ENCODE data around the gene C3orf20. TPM values are rescaled to one million over a fixed set of nuclear protein-coding genes. Genes with fewer than 3 reads are reported as not detected.

Gene C3orf20
- polyA plus RNA-seq, 1 donor from 2014 or later: not detected

- Histone ChIP-seq H3K9ac (ENCODE audit: low read length) (no peak overlapping the region), H2AFZ (ENCODE audit: low read depth, low read length) (no peak overlapping the region), H3K9me3 (ENCODE audit: low read length) (no peaks in the 10 kb centered on the region), H3K36me3 (ENCODE audit: insufficient read depth, low read length) (no peaks in the 10 kb centered on the region), H3K27ac (ENCODE audit: low read length) (no peak overlapping the region), H3K9me2 (ENCODE audit: insufficient read depth, low read length) (no peaks in the 10 kb centered on the region), H3K27me3 (ENCODE audit: insufficient read depth, low read depth, low read length) (no peaks in the 10 kb centered on the region), H3K79me2 (replicated peaks; ENCODE audit: insufficient read depth, low read length) (no peaks in the 10 kb centered on the region), H4K20me1 (ENCODE audit: insufficient read depth) (no peaks in the 10 kb centered on the region), H3K4me3 (ENCODE audit: low read length) (no peak overlapping the region), H3K4me2 (ENCODE audit: low read length) (no peak overlapping the region), H3F3A (ENCODE audit: insufficient read depth, low read length, poor library complexity, severe bottlenecking) (no peaks in the 10 kb centered on the region)
- TF ChIP-seq EP300 (conservative IDR thresholded peaks at IDR 0.05; ENCODE audit: poor library complexity, severe bottlenecking): no peak
- TF ChIP-seq RAD21 (conservative IDR thresholded peaks at IDR 0.05): no peak
- TF ChIP-seq MXI1 (conservative IDR thresholded peaks at IDR 0.05; ENCODE audit: poor library complexity, severe bottlenecking): no peak
- no peak for TF ChIP-seq EZH2 (IDR thresholded peaks at IDR 0.05; ENCODE audit: borderline replicate concordance, insufficient read depth, low read length, poor library complexity, severe bottlenecking)
These were observed 42.4 kb downstream of the C3orf20 start for GRCh38 chr3:14717307-14717706.

- H3F3A ChIP-seq (ENCODE audit: insufficient read depth, low read length, poor library complexity, severe bottlenecking): no peaks in the 10 kb centered on the region
- TF ChIP-seq SMC3 (conservative IDR thresholded peaks at IDR 0.05; ENCODE audit: poor library complexity): no peak
- TF ChIP-seq POLR2AphosphoS5 (IDR thresholded peaks at IDR 0.05): no peak
- no peak for TF ChIP-seq TAF1 (IDR thresholded peaks at IDR 0.05; ENCODE audit: low read depth)
- TF ChIP-seq, protein P1, sequence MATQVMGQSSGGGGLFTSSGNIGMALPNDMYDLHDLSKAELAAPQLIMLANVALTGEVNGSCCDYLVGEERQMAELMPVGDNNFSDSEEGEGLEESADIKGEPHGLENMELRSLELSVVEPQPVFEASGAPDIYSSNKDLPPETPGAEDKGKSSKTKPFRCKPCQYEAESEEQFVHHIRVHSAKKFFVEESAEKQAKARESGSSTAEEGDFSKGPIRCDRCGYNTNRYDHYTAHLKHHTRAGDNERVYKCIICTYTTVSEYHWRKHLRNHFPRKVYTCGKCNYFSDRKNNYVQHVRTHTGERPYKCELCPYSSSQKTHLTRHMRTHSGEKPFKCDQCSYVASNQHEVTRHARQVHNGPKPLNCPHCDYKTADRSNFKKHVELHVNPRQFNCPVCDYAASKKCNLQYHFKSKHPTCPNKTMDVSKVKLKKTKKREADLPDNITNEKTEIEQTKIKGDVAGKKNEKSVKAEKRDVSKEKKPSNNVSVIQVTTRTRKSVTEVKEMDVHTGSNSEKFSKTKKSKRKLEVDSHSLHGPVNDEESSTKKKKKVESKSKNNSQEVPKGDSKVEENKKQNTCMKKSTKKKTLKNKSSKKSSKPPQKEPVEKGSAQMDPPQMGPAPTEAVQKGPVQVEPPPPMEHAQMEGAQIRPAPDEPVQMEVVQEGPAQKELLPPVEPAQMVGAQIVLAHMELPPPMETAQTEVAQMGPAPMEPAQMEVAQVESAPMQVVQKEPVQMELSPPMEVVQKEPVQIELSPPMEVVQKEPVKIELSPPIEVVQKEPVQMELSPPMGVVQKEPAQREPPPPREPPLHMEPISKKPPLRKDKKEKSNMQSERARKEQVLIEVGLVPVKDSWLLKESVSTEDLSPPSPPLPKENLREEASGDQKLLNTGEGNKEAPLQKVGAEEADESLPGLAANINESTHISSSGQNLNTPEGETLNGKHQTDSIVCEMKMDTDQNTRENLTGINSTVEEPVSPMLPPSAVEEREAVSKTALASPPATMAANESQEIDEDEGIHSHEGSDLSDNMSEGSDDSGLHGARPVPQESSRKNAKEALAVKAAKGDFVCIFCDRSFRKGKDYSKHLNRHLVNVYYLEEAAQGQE (IDR thresholded peaks at IDR 0.05; ENCODE audit: borderline replicate concordance): no peak
- TF ChIP-seq EZH2 (IDR thresholded peaks at IDR 0.05; ENCODE audit: borderline replicate concordance, insufficient read depth, low read length, poor library complexity, severe bottlenecking): no peak
- no peak for TF ChIP-seq EP300 (conservative IDR thresholded peaks at IDR 0.05; ENCODE audit: poor library complexity, severe bottlenecking)
- no peak for TF ChIP-seq RAD21 (conservative IDR thresholded peaks at IDR 0.05)
- TF ChIP-seq MXI1 (conservative IDR thresholded peaks at IDR 0.05; ENCODE audit: poor library complexity, severe bottlenecking): no peak
- TF ChIP-seq, protein P2, sequence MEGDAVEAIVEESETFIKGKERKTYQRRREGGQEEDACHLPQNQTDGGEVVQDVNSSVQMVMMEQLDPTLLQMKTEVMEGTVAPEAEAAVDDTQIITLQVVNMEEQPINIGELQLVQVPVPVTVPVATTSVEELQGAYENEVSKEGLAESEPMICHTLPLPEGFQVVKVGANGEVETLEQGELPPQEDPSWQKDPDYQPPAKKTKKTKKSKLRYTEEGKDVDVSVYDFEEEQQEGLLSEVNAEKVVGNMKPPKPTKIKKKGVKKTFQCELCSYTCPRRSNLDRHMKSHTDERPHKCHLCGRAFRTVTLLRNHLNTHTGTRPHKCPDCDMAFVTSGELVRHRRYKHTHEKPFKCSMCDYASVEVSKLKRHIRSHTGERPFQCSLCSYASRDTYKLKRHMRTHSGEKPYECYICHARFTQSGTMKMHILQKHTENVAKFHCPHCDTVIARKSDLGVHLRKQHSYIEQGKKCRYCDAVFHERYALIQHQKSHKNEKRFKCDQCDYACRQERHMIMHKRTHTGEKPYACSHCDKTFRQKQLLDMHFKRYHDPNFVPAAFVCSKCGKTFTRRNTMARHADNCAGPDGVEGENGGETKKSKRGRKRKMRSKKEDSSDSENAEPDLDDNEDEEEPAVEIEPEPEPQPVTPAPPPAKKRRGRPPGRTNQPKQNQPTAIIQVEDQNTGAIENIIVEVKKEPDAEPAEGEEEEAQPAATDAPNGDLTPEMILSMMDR (IDR thresholded peaks at IDR 0.05; ENCODE audit: poor library complexity, severe bottlenecking): no peak
- no peaks in the 10 kb centered on the region for H3K9me3 ChIP-seq (ENCODE audit: low read length)
These were observed 43.6 kb downstream of the C3orf20 start for GRCh38 chr3:14718539-14718938.

More at GRCh38 chr3:14718539-14718938, 43.6 kb downstream of the C3orf20 start:
- no peak overlapping the region for H3K9ac ChIP-seq (ENCODE audit: low read length)
- no peaks in the 10 kb centered on the region for H3K79me2 ChIP-seq (replicated peaks; ENCODE audit: insufficient read depth, low read length)
- H3K27ac ChIP-seq (ENCODE audit: low read length): no peak overlapping the region
- H3K9me2 ChIP-seq (ENCODE audit: insufficient read depth, low read length): no peaks in the 10 kb centered on the region
- no peak overlapping the region for H2AFZ ChIP-seq (ENCODE audit: low read depth, low read length)
- H3K4me3 ChIP-seq (ENCODE audit: low read length): no peak overlapping the region
- H3K4me2 ChIP-seq (ENCODE audit: low read length): no peak overlapping the region
- H3K27me3 ChIP-seq (ENCODE audit: insufficient read depth, low read depth, low read length): no peaks in the 10 kb centered on the region
- H3K36me3 ChIP-seq (ENCODE audit: insufficient read depth, low read length): no peaks in the 10 kb centered on the region
- H4K20me1 ChIP-seq (ENCODE audit: insufficient read depth): no peaks in the 10 kb centered on the region

All from neural cell (in vitro differentiated cells).